Gastrocnemius medialis (tissue), 4 donors: ENCODE measurements around the gene GDF7.

ENCODE experiments used
- CTCF ChIP-seq, 5 experiments: fragments of 450-650 bp in 3 of 5; fragments of 200-600 bp in 2 of 5; sonication (generic) in 2 of 5; IDR thresholded peaks in 4 of 5; conservative IDR thresholded peaks in 1 of 5; 1 replicate in 4 of 5; 2 replicates in 1 of 5; pipeline ENCODE4 v1.5.1; 2016 to 2019; ENCODE audit warnings: antibody characterized with exemption in 5 of 5, mild to moderate bottlenecking in 3 of 5, moderate library complexity in 3 of 5
- POLR2A ChIP-seq, 2 donors: fragments of 450-650 bp; IDR thresholded peaks; one replicate each; pipeline ENCODE4 v1.6.1; 2017; ENCODE audit warnings: antibody characterized with exemption in 2 of 2, mild to moderate bottlenecking in 2 of 2, moderate library complexity in 2 of 2

DNA sequence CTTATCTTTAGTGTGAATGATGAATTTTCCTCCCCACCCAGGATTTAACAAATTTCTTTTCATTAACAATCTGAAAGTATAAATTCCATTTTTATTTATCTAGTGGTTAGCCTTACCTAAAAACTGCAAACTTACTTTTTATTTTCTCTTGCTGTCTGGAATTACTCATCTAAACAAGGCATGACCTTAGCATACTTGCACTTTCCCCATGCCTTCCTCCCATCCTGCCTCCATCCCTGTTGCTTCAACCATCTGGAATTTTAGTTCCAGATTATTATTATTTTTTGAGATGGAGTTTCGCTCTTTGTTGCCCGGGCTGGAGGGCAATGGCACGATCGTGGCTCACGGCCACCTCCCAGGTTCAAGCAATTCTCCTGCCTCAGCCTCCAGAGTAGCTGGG, 35.6 kb downstream of the GDF7 start:
- no peak for TF ChIP-seq POLR2A (IDR thresholded peaks at IDR 0.05)
- no peak for TF ChIP-seq CTCF (IDR thresholded peaks at IDR 0.05 in 4 of 5, conservative IDR thresholded peaks at IDR 0.05 in 1 of 5)
